K562 (cell line): ENCODE data around the gene SYMPK. TPM values are rescaled to one million over a fixed set of nuclear protein-coding genes. Genes with fewer than 3 reads are reported as not detected.

ENCODE experiments used
- ARID2 ChIP-seq: fragments of 450-650 bp; IDR thresholded peaks from 2 replicates; pipeline ENCODE4 v1.6.1; 2017; ENCODE audit warnings: antibody characterized with exemption, mild to moderate bottlenecking
- ATF2 ChIP-seq: sonication (generic); formaldehyde crosslinking; IDR thresholded peaks from 2 replicates; pipeline ENCODE4 v1.8.1; 2022; ENCODE audit warnings: missing genetic modification reagents
- CC2D1A ChIP-seq: fragments of 450-650 bp; IDR thresholded peaks from 2 replicates; pipeline ENCODE4 v1.6.1; 2017; ENCODE audit warnings: mild to moderate bottlenecking
- GABPB2 ChIP-seq: fragments of 250-450 bp; sonication (Bioruptor Pico); conservative IDR thresholded peaks from 2 replicates; pipeline ENCODE4 v1.5.1; 2021; ENCODE audit warnings: mild to moderate bottlenecking
- IRF9 ChIP-seq: fragments of 450-650 bp; IDR thresholded peaks from 2 replicates; pipeline ENCODE4 v1.6.1; 2016; ENCODE audit warnings: missing biosample characterization, missing genetic modification characterization
- MTA1 ChIP-seq: fragments of 450-650 bp; IDR thresholded peaks from 2 replicates; pipeline ENCODE4 v1.6.1; 2017; ENCODE audit warnings: borderline replicate concordance
- NFIX ChIP-seq: fragments of 250-450 bp; sonication (Bioruptor Pico); IDR thresholded peaks from 2 replicates; pipeline ENCODE4 v1.4.0; 2020; ENCODE audit warnings: low read depth, mild to moderate bottlenecking, moderate library complexity
- NRF1 ChIP-seq, 2 experiments: fragments of 450-650 bp; IDR thresholded peaks in 1 of 2; conservative IDR thresholded peaks in 1 of 2; 2 replicates each; pipeline ENCODE4 v1.6.1; 2014; ENCODE audit warnings: mild to moderate bottlenecking in 2 of 2
- PTRF ChIP-seq: fragments of 450-650 bp; IDR thresholded peaks from 2 replicates; pipeline ENCODE4 v1.6.1; 2016; ENCODE audit warnings: mild to moderate bottlenecking, missing genetic modification characterization, missing compliant biosample characterization
- SRSF7 ChIP-seq: fragments of 200-400 bp; formaldehyde crosslinking; optimal IDR thresholded peaks from 2 replicates; pipeline ENCODE3; 2017; ENCODE audit warnings: mild to moderate bottlenecking, low read depth, low read length
- TEAD4 ChIP-seq, 2 experiments: sonication (generic) in 1 of 2; formaldehyde crosslinking in 1 of 2; IDR thresholded peaks; 2 replicates each; pipeline versions ENCODE4 v1.6.1 to v1.8.0; 2012 to 2022; ENCODE audit warnings: borderline replicate concordance in 1 of 2, inconsistent platforms in 1 of 2, low read length in 1 of 2, mild to moderate bottlenecking in 1 of 2, missing genetic modification reagents in 1 of 2
- TRIM28 ChIP-seq: fragments of 450-650 bp; IDR thresholded peaks from 2 replicates; pipeline ENCODE4 v1.6.1; 2017
- ZBTB49 ChIP-seq: sonication (generic); formaldehyde crosslinking; IDR thresholded peaks from 2 replicates; pipeline ENCODE4 v1.8.0; 2022; ENCODE audit warnings: missing genetic modification reagents, mild to moderate bottlenecking, borderline replicate concordance
- ZBTB8A ChIP-seq: fragments of 450-650 bp; IDR thresholded peaks from 2 replicates; pipeline ENCODE4 v1.6.1; 2018; ENCODE audit warnings: mild to moderate bottlenecking, moderate library complexity; ENCODE audit not compliant: partially characterized antibody
- ZNF12 ChIP-seq: sonication (generic); formaldehyde crosslinking; IDR thresholded peaks from 2 replicates; pipeline ENCODE4 v1.4.0; 2020; ENCODE audit warnings: mild to moderate bottlenecking, missing genetic modification reagents
- ZNF324 ChIP-seq: fragments of 250-450 bp; sonication (Bioruptor Pico); IDR thresholded peaks from 2 replicates; pipeline ENCODE4 v1.4.0; 2020; ENCODE audit warnings: mild to moderate bottlenecking
- ZNF408 ChIP-seq: fragments of 250-450 bp; sonication (Bioruptor Pico); IDR thresholded peaks from 2 replicates; pipeline ENCODE4 v1.4.0; 2020; ENCODE audit warnings: low read depth, mild to moderate bottlenecking, moderate library complexity
- polyA plus RNA-seq, 8 experiments: library from polyadenylated mRNA; depleted of rRNA in 4 of 8; stranded (reverse) in 5 of 8; unstranded in 3 of 8; fragments of >200 nt; fragmentation: Nextera tagmentation in 2 of 8; fragmentation: Illumina TruSeq in 1 of 8; extraction: Ambion mirVana in 2 of 8; extraction: Trizol in 1 of 8; gene quantifications; 2 replicates each; pipeline versions ENCODE4 v1.2.1 to v1.2.3, GENCODE V29; 2011 to 2014; ENCODE audit warnings: inconsistent platforms in 1 of 8, missing spikeins in 1 of 8
- total RNA-seq, 7 experiments: library from RNA; depleted of rRNA in 6 of 7; stranded (reverse); fragments of >200 nt in 6 of 7; fragmentation: Illumina TruSeq in 2 of 7; extraction: Trizol in 2 of 7; gene quantifications; 2 replicates each; pipeline versions ENCODE4 v1.2.1 to v1.2.3, GENCODE V29; 2011 to 2021; ENCODE audit warnings: low replicate concordance in 1 of 7

Gene SYMPK
- total and polyA plus RNA-seq, 9 of the 15 experiments (the other 6 are each of a cell fraction or from before 2014, with no cell fraction given), result 0.73 to 95.5 (median 58.4) TPM

- TF ChIP-seq NFIX (CRISPR knock-in tag) (no peak), GABPB2 (no peak), SRSF7 (no peak), CC2D1A (0 out of 2 replicates have a peak, but pooled peaks have one; percentile 12), TEAD4 (IDR thresholded peaks at IDR 0.05; ENCODE audit: low read length) (no peak; the same call in 1 of the 2 replicates), TEAD4 (CRISPR knock-in tag; IDR thresholded peaks at IDR 0.05; ENCODE audit: borderline replicate concordance) (no peak), NRF1 (conservative IDR thresholded peaks at IDR 0.05 in 1 of 2, IDR thresholded peaks at IDR 0.05 in 1 of 2) (peak; percentile 98), ARID2 (no peak), ATF2 (CRISPR knock-in tag) (no peak), TRIM28 (no peak; the same call in 1 of the 2 replicates), ZNF324 (no peak), PTRF (tag) (no peak), ZBTB8A (no peak), IRF9 (tag) (no peak), ZBTB49 (CRISPR knock-in tag) (no peak), MTA1 (no peak), ZNF12 (CRISPR knock-in tag) (no peak), ZNF408 (CRISPR knock-in tag) (no peak)
Measured at GRCh38 chr19:45862564-45863334, at the start of gene SYMPK (continued).
